Common myeloid progenitor, CD34-positive (primary cell): Measurements from ENCODE around the gene KCNK5.
A peak's percentile ranks its signal among the peaks of the same experiment; 100 is the strongest.

Experiments used
- CTCF ChIA-PET: fragments of 350-600 bp; sonication (Branson Sonifier 250); formaldehyde crosslinking; loops from one replicate; lab custom pipeline; 2021; ENCODE audit warnings: antibody characterized with exemption; lab: Charles Lee
- POLR2A ChIA-PET: fragments of 350-600 bp; sonication (Branson Sonifier 250); formaldehyde crosslinking; loops from one replicate; lab custom pipeline; 2021; ENCODE audit warnings: antibody characterized with exemption; lab: Charles Lee
- DNase-seq, 3 donors: peaks; one replicate each; pipeline versions ENCODE4 v3.0.0 to v3.0.0-alpha.2; 2013
- H3K27ac ChIP-seq, 2 experiments: 1 replicate in 1 of 2; 2 replicates in 1 of 2; pipeline ENCODE4 v1.7.0; 2013; ENCODE audit warnings: inconsistent platforms in 2 of 2, low read length in 2 of 2, mild to moderate bottlenecking in 2 of 2, low read depth in 1 of 2, moderate library complexity in 1 of 2; ENCODE audit not compliant: severe bottlenecking in 2 of 2, insufficient read depth in 1 of 2, poor library complexity in 1 of 2
- H3K27me3 ChIP-seq, 5 experiments: replicated peaks in 2 of 5; 1 replicate in 3 of 5; 2 replicates in 2 of 5; pipeline versions ENCODE4 v1.6.1 to v1.7.0; 2013; ENCODE audit warnings: low read length in 4 of 5, mild to moderate bottlenecking in 2 of 5, moderate library complexity in 2 of 5, inconsistent platforms in 1 of 5; ENCODE audit not compliant: insufficient read depth in 5 of 5, control insufficient read depth in 4 of 5
- H3K36me3 ChIP-seq, 4 experiments: 1 replicate in 2 of 4; 2 replicates in 2 of 4; pipeline versions ENCODE4 v1.6.1 to v1.7.0; 2013; ENCODE audit warnings: low read length in 3 of 4, control low read depth in 1 of 4, mild to moderate bottlenecking in 1 of 4; ENCODE audit not compliant: control insufficient read depth in 4 of 4, insufficient read depth in 4 of 4
- H3K4me1 ChIP-seq, 4 experiments: 1 replicate in 3 of 4; 2 replicates in 1 of 4; pipeline versions ENCODE4 v1.6.1 to v1.7.1; 2013; ENCODE audit warnings: low read length in 3 of 4, mild to moderate bottlenecking in 3 of 4, control low read depth in 1 of 4, inconsistent platforms in 1 of 4, moderate library complexity in 1 of 4; ENCODE audit not compliant: control insufficient read depth in 4 of 4, insufficient read depth in 4 of 4; ENCODE audit errors: control extremely low read depth in 1 of 4
- H3K4me3 ChIP-seq, 7 experiments: 1 replicate in 4 of 7; 2 replicates in 3 of 7; pipeline versions ENCODE4 v1.5.1 to v1.7.0; 2013; ENCODE audit warnings: mild to moderate bottlenecking in 7 of 7, low read length in 6 of 7, moderate library complexity in 6 of 7, inconsistent platforms in 2 of 7, low read depth in 2 of 7, control low read depth in 1 of 7; ENCODE audit not compliant: insufficient read depth in 4 of 7, control insufficient read depth in 1 of 7; ENCODE audit errors: extremely low read depth in 1 of 7
- H3K9me3 ChIP-seq, 5 experiments: 1 replicate in 4 of 5; 2 replicates in 1 of 5; pipeline versions ENCODE4 v1.6.1 to v1.7.1; 2013; ENCODE audit warnings: low read length in 4 of 5, mild to moderate bottlenecking in 2 of 5, inconsistent platforms in 1 of 5, low read depth in 1 of 5, moderate library complexity in 1 of 5; ENCODE audit not compliant: control insufficient read depth in 4 of 5, insufficient read depth in 2 of 5; ENCODE audit errors: control extremely low read depth in 1 of 5
- WGBS: methylation state at CpG from one replicate; pipeline ENCODE4 v1.1.5; 2013; ENCODE audit not compliant: insufficient coverage; 5-methylcytosine and 5-hydroxymethylcytosine counted together

The KCNK5 gene

DNA sequence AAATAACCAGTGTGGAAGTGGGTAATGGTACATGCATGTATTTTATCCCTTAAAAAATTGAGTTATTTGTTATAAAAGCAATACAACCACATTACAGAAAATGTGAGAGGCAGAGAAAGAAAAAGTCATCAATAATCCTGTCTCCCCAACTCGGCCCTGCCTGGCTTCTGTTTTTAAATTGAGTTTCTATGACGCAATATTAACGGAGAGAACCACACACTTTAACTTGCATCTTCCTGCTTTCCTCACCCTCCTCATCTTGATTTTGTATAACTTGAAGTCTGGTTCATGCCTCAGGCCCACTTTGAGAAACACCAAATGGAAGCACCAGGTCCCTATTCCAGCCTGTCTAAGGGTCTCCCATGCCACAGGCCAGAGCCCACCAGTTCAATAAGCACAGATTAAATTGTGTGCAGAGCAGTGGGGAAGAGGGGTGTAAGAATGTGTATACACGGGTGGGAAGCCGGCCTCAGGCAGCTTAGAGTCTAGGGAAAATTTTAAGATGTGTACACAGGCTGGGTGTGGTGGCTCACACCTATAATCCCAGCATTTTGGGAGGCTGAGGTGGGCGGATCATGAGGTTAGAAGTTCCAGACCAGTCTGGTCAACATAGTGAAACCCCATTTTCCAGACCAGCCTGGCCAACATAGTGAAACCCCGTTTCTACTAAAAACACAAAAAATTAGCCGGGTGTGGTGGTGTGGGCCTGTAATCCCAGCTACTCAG, 15.9 kb downstream of the KCNK5 start:
- no peaks in the 10 kb centered on the region for H3K27me3 ChIP-seq
- H3K27ac ChIP-seq: no peak overlapping the region
- H3K9me3 ChIP-seq: no peaks in the 10 kb centered on the region
- peaks cover 0 to 6% (median 1%) of the 10 kb centered on the region in 4 experiments for H3K36me3 ChIP-seq
- CTCF ChIA-PET: interaction anchor here (1.5 kb wide), 1 partner anchor 89 kb away, joined by 4 read pairs; no protein-coding TSS in a partner anchor
- DNase-seq: peak in 2 of 3 donors; percentile 42 to 43
- POLR2A ChIA-PET: no interaction called here
- WGBS: 82% methylated on average over 7 of the region's 8 CpGs
- H3K4me1 ChIP-seq: peaks cover 2 to 67% (median 31%) of the 10 kb centered on the region in 4 experiments
- H3K4me3 ChIP-seq: no peak overlapping the region

DNA sequence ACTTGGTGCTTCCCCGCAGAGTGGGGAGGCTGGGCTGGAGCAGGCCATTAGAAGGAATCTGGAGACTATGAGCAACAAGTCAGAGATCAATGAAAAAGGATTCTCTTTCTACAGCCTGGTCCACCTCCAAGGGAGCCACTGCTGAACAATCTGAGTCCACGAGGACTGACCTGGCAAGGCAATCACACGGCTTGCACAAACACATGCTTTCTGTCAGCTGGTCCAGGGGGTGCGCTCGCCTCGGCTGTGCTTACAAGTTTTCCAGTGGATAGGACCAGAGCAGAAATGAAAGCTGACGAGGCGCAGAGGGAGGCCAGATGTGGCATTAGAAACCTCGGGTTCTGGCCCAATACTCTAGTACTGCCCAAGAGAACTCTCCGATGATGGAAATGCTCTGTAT, 18.1 kb downstream of the KCNK5 start:
- Histone ChIP-seq H3K4me3 (no peak overlapping the region), H3K4me1 (peaks cover 2 to 65% (median 36%) of the 10 kb centered on the region in 4 experiments), H3K27ac (no peak overlapping the region), H3K36me3 (peaks cover 0 to 4% (median 0%) of the 10 kb centered on the region in 4 experiments), H3K9me3 (no peaks in the 10 kb centered on the region), H3K27me3 (no peaks in the 10 kb centered on the region)
- 96% methylated on average over 10 of the region's 10 CpGs for WGBS
- ChIA-PET CTCF (interaction anchor here (1.2 to 1.3 kb wide), 2 partner anchors 18 to 99 kb away, joined by 3 read pairs; no protein-coding TSS in a partner anchor), POLR2A (no interaction called here)
- DNase-seq: no peak

DNA sequence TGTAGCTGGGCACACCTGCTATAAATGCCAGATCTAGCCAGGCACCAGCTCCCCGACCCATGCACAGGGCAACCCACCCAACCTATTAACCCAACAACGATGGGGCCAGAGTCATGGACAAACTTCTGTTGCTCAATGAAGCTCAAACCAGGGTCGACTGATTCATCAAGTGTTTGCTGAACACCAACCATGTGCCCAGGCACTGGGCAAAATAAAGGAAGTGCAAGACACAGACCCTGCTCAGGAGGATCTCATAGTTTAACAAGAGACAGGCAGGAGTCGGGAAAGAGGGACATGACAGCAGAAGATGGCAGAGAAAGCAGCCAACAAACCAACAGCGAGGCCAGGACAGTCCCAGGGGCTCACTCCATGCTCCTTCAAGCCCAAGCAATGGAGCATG, 18.8 kb downstream of the KCNK5 start:
- peak in 1 of 3 donors; percentile 29 for DNase-seq
- CTCF ChIA-PET: interaction anchor here (1.3 kb wide), 1 partner anchor 100 kb away, joined by 3 read pairs; no protein-coding TSS in a partner anchor

DNA sequence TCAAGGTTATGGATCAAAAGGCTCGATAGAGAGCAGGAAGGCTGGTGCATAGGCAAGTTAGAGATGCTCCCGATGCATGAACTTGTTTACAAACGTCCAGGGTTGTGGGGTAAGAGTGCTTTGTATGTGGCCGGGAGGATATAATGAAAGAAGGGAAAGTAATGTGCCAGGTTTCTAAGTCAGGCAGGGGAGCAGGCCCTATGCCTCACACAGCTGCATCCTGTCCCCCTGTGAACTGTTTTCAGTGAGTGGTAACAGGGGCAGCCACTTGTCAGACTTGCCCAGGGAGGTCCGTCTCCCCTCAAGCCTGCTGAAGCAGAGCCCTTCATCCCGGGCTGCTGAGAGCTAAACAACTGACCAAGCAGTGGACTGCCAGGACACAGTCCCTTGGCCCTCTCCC, 19.4 kb downstream of the KCNK5 start:
- POLR2A ChIA-PET: interaction anchor here (0.8 kb wide), 1 partner anchor 136 kb away, joined by 3 read pairs; no protein-coding TSS in a partner anchor
- H3K36me3 ChIP-seq: peaks cover 0 to 4% (median 0%) of the 10 kb centered on the region in 4 experiments
- WGBS: 52% methylated on average over 6 of the region's 6 CpGs

More for the DNA sequence above, 18.8 kb downstream of the KCNK5 start:
- Histone ChIP-seq H3K27ac (no peak overlapping the region), H3K4me1 (peaks cover 2 to 62% (median 37%) of the 10 kb centered on the region in 4 experiments), H3K36me3 (peaks cover 0 to 4% (median 0%) of the 10 kb centered on the region in 4 experiments), H3K9me3 (no peaks in the 10 kb centered on the region), H3K27me3 (no peaks in the 10 kb centered on the region), H3K4me3 (no peak overlapping the region)
- 81% methylated on average over 4 of the region's 5 CpGs for WGBS
- POLR2A ChIA-PET: interaction anchor here (0.8 kb wide), 1 partner anchor 135 kb away, joined by 3 read pairs; no protein-coding TSS in a partner anchor

DNA sequence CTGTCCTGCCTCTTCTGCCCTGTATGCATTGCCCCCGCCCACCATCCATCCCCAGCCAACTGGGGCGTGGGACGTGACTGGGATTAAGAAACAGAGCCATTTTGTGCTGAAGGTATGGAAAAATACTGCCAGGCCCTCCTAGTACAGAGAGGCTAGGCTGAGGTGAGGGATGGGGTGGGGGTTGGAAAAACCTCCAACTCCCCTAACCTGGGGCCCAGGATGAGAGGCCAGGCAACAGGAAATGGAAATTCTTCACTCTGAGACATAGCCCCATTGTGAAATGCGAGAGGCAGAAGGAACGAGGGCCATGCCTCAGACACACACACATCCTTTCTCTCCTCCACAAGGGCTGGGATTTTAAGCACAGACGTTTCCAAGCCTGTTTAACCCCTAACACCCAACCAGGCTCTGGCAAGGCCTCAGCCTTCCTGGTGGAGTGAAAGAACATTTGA, 19.9 kb downstream of the KCNK5 start:
- Histone ChIP-seq H3K4me3 (peak overlapping the region in 1 of 7 experiments; percentile 10), H3K9me3 (no peaks in the 10 kb centered on the region), H3K4me1 (peaks cover 2 to 58% (median 36%) of the 10 kb centered on the region in 4 experiments), H3K27ac (no peak overlapping the region), H3K36me3 (peaks cover 0 to 4% (median 0%) of the 10 kb centered on the region in 4 experiments), H3K27me3 (no peaks in the 10 kb centered on the region)
- WGBS: 40% methylated on average over 3 of the region's 6 CpGs
- POLR2A ChIA-PET: no interaction called here
- DNase-seq: peak in 1 of 3 donors; percentile 23
- CTCF ChIA-PET: no interaction called here

More for the DNA sequence above, 19.4 kb downstream of the KCNK5 start:
- no peak overlapping the region for H3K27ac ChIP-seq
- peak in 2 of 3 donors; percentile 74 to 86 for DNase-seq
- no peaks in the 10 kb centered on the region for H3K27me3 ChIP-seq
- CTCF ChIA-PET: interaction anchor here (1.3 kb wide), 1 partner anchor 101 kb away, joined by 3 read pairs; no protein-coding TSS in a partner anchor
- no peaks in the 10 kb centered on the region for H3K9me3 ChIP-seq
- H3K4me1 ChIP-seq: peaks cover 2 to 59% (median 36%) of the 10 kb centered on the region in 4 experiments
- peak overlapping the region in 1 of 7 experiments; percentile 10 for H3K4me3 ChIP-seq

DNA sequence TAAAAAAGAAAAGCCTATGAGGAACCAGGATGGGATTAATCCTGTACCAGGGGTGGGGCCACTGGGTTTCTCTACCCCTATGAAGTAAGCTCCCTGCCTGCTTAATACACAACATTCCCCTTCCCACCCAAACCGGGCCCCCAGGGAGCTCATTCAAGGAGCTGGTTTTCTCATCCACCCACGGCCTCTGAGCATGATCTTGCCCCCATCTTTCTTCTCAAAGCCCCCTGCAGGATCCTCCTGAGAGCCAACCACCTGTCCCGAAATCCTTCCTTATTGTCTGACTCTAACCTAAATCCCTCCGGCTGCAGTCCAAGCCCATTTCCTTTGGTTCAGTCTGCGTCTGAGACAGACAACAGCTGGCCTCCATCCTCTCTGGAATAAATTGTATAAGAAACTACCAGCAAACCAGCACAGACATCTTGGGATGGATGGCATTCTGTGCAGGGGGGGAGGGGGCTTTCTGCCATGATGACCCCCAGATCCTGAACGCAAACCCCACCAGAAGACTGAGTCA, 21.0 kb downstream of the KCNK5 start:
- 100% methylated on average over 3 of the region's 6 CpGs for WGBS

More for the DNA sequence above, 21.0 kb downstream of the KCNK5 start:
- Histone ChIP-seq H3K9me3 (no peaks in the 10 kb centered on the region), H3K4me1 (peaks cover 2 to 48% (median 31%) of the 10 kb centered on the region in 4 experiments), H3K4me3 (no peak overlapping the region), H3K27me3 (no peaks in the 10 kb centered on the region), H3K27ac (no peak overlapping the region), H3K36me3 (no peaks in the 10 kb centered on the region)
- ChIA-PET POLR2A (no interaction called here), CTCF (interaction anchor here (1.2 to 3.2 kb wide), 2 partner anchors 18 to 43 kb away, joined by 5 to 12 read pairs; no protein-coding TSS in a partner anchor)
- DNase-seq: no peak
